Type B pancreatic cell (in vitro differentiated cells): ENCODE results near the gene PTPN12. TPM values are rescaled to one million over a fixed set of nuclear protein-coding genes. Genes with fewer than 3 reads are reported as not detected.
"Not testable (repeated sequence)": the region's sequence is repeated elsewhere in the genome, so short reads cannot be mapped to it uniquely, and the experiment has no call there.

Source experiments
- DNase-seq: peaks from one replicate; pipeline ENCODE4 v3.0.0; 2021; ENCODE audit warnings: mixed read lengths; ENCODE audit not compliant: unreplicated experiment; ENCODE audit errors: extremely low spot score
- H3K27ac Mint-ChIP-seq: 2 replicates; pipeline ENCODE4 v1.8.0; 2021; ENCODE audit warnings: mild to moderate bottlenecking, mixed read lengths
- H3K27me3 Mint-ChIP-seq: 2 replicates; pipeline ENCODE4 v1.8.0; 2021; ENCODE audit warnings: mixed read lengths
- H3K36me3 Mint-ChIP-seq: 2 replicates; pipeline ENCODE4 v1.8.0; 2021; ENCODE audit warnings: mixed read lengths
- H3K4me1 Mint-ChIP-seq: one replicate; pipeline ENCODE4 v1.8.0; 2021; ENCODE audit warnings: mixed read lengths; ENCODE audit not compliant: unreplicated experiment
- H3K4me3 Mint-ChIP-seq: 2 replicates; pipeline ENCODE4 v1.8.0; 2021; ENCODE audit warnings: mild to moderate bottlenecking, mixed read lengths
- H3K9me3 Mint-ChIP-seq: 2 replicates; pipeline ENCODE4 v1.8.0; 2021; ENCODE audit warnings: mixed read lengths
- CTCF ChIP-seq: fragments of 200-600 bp; sonication (generic); conservative IDR thresholded peaks from 2 replicates; pipeline ENCODE4 v1.5.0; 2021; ENCODE audit warnings: antibody characterized with exemption, mild to moderate bottlenecking
- total RNA-seq: library from RNA; stranded (reverse); gene quantifications from 2 replicates; pipeline ENCODE4 v1.2.1, GENCODE V29; 2021; ENCODE audit warnings: low replicate concordance

PTPN12 gene
- total RNA-seq, 1 donor from 2014 or later, result 76.7 TPM

- TF ChIP-seq CTCF, result no peak
- DNase-seq, result no peak
- H3K27me3 Mint-ChIP-seq, result no peaks in the 10 kb centered on the region
- no peaks in the 10 kb centered on the region for H3K36me3 Mint-ChIP-seq
- no peaks in the 10 kb centered on the region for H3K9me3 Mint-ChIP-seq
- no peaks in the 10 kb centered on the region for H3K4me1 Mint-ChIP-seq
- H3K27ac Mint-ChIP-seq, result no peak overlapping the region
- H3K4me3 Mint-ChIP-seq, result no peak overlapping the region
Measured at GRCh38 chr7:77504951-77505350, 32.1 kb upstream of the PTPN12 start.

GRCh38 chr7:77506899-77507298 is 30.2 kb upstream of the PTPN12 start:
- H3K27ac Mint-ChIP-seq, result no peak overlapping the region
- no peaks in the 10 kb centered on the region for H3K36me3 Mint-ChIP-seq
- H3K4me1 Mint-ChIP-seq, result no peaks in the 10 kb centered on the region
- H3K27me3 Mint-ChIP-seq, result no peaks in the 10 kb centered on the region
- no peak for DNase-seq
- H3K9me3 Mint-ChIP-seq, result no peaks in the 10 kb centered on the region
- H3K4me3 Mint-ChIP-seq, result no peak overlapping the region
- no peak for TF ChIP-seq CTCF

- H3K4me3 Mint-ChIP-seq, H3K36me3 Mint-ChIP-seq, H3K27ac Mint-ChIP-seq, DNase-seq, H3K4me1 Mint-ChIP-seq, H3K9me3 Mint-ChIP-seq, H3K27me3 Mint-ChIP-seq: not testable (repeated sequence)
Measured at GRCh38 chr7:77513002-77513670, 24.0 kb upstream of the PTPN12 start.

- Mint-ChIP-seq H3K9me3 (no peaks in the 10 kb centered on the region), H3K36me3 (no peaks in the 10 kb centered on the region), H3K27me3 (no peaks in the 10 kb centered on the region), H3K4me3 (no peak overlapping the region), H3K4me1 (peaks cover 6% of the 10 kb centered on the region), H3K27ac (no peak overlapping the region)
- TF ChIP-seq CTCF, result no peak
- no peak for DNase-seq
Measured at GRCh38 chr7:77516085-77516484, 21.0 kb upstream of the PTPN12 start.

GRCh38 chr7:77520261-77520660 is 16.8 kb upstream of the PTPN12 start:
- no peaks in the 10 kb centered on the region for H3K9me3 Mint-ChIP-seq
- TF ChIP-seq CTCF, result no peak
- DNase-seq, result no peak
- no peak overlapping the region for H3K27ac Mint-ChIP-seq
- no peaks in the 10 kb centered on the region for H3K36me3 Mint-ChIP-seq
- no peak overlapping the region for H3K4me3 Mint-ChIP-seq
- peaks cover 6% of the 10 kb centered on the region for H3K4me1 Mint-ChIP-seq
- no peaks in the 10 kb centered on the region for H3K27me3 Mint-ChIP-seq

- H3K27me3 Mint-ChIP-seq, H3K4me3 Mint-ChIP-seq, H3K4me1 Mint-ChIP-seq, H3K36me3 Mint-ChIP-seq, H3K27ac Mint-ChIP-seq, DNase-seq, H3K9me3 Mint-ChIP-seq: not testable (repeated sequence)
Measured at GRCh38 chr7:77521537-77521936, 15.6 kb upstream of the PTPN12 start.

GRCh38 chr7:77524731-77525130 is 12.4 kb upstream of the PTPN12 start:
- DNase-seq, result no peak
- Mint-ChIP-seq H3K27ac (no peak overlapping the region), H3K4me3 (no peak overlapping the region), H3K27me3 (no peaks in the 10 kb centered on the region), H3K36me3 (no peaks in the 10 kb centered on the region), H3K9me3 (no peaks in the 10 kb centered on the region), H3K4me1 (peaks cover under 1% of the 10 kb centered on the region)
- TF ChIP-seq CTCF, result no peak
